Loucy (cell line): ENCODE measurements around the gene SYTL1.
A peak's percentile ranks its signal among the peaks of the same experiment; 100 is the strongest.

ENCODE experiments used
- H2AFZ ChIP-seq: fragments of 200-600 bp; sonication (generic); 2 replicates; pipeline ENCODE4 v1.6.0; 2016; ENCODE audit warnings: antibody characterized with exemption, mild to moderate bottlenecking, low read length, moderate library complexity
- H3F3A ChIP-seq: fragments of 200-600 bp; 2 replicates; pipeline ENCODE4 v1.6.0; 2016; ENCODE audit warnings: antibody characterized with exemption, low read depth, mild to moderate bottlenecking
- H3K27me3 ChIP-seq: fragments of 200-600 bp; sonication (generic); 2 replicates; pipeline ENCODE4 v1.6.1; 2014; ENCODE audit warnings: low read length, mild to moderate bottlenecking; ENCODE audit not compliant: insufficient read depth, poor library complexity, severe bottlenecking
- H3K36me3 ChIP-seq: fragments of 200-600 bp; sonication (generic); 2 replicates; pipeline ENCODE4 v1.6.1; 2016; ENCODE audit warnings: low read length; ENCODE audit not compliant: insufficient read depth
- H3K4me1 ChIP-seq: fragments of 200-600 bp; sonication (generic); 2 replicates; pipeline ENCODE4 v1.5.1; 2014; ENCODE audit warnings: low read length, mild to moderate bottlenecking; ENCODE audit not compliant: insufficient read depth, poor library complexity, severe bottlenecking
- H3K4me2 ChIP-seq: fragments of 200-600 bp; sonication (generic); 2 replicates; pipeline ENCODE4 v1.6.0; 2014; ENCODE audit warnings: antibody characterized with exemption, low read length, low read depth, mild to moderate bottlenecking; ENCODE audit not compliant: poor library complexity, severe bottlenecking
- H3K4me3 ChIP-seq: fragments of 200-600 bp; sonication (generic); 2 replicates; pipeline ENCODE4 v1.5.1; 2014; ENCODE audit warnings: low read length, mild to moderate bottlenecking, mixed read lengths; ENCODE audit not compliant: poor library complexity, severe bottlenecking
- H3K79me2 ChIP-seq: fragments of 200-600 bp; sonication (generic); 2 replicates; pipeline ENCODE4 v1.6.1; 2014; ENCODE audit warnings: low read length; ENCODE audit not compliant: insufficient read depth
- H3K9ac ChIP-seq: fragments of 200-600 bp; sonication (generic); 2 replicates; pipeline ENCODE4 v1.6.0; 2014; ENCODE audit warnings: mild to moderate bottlenecking, low read depth, low read length, moderate library complexity; ENCODE audit not compliant: poor library complexity, severe bottlenecking
- H3K9me2 ChIP-seq: fragments of 200-600 bp; sonication (generic); replicated peaks from 2 replicates; pipeline ENCODE4 v1.6.1; 2016; ENCODE audit warnings: low read depth, low read length, mixed read lengths
- H3K9me3 ChIP-seq: fragments of 200-600 bp; sonication (generic); 2 replicates; pipeline ENCODE4 v1.6.1; 2014; ENCODE audit warnings: mild to moderate bottlenecking, antibody characterized with exemption, low read length, low read depth; ENCODE audit not compliant: insufficient read depth
- H4K20me1 ChIP-seq: fragments of 200-600 bp; sonication (generic); 2 replicates; pipeline ENCODE4 v1.6.0; 2014; ENCODE audit warnings: antibody characterized with exemption, low read length, mild to moderate bottlenecking; ENCODE audit not compliant: insufficient read depth, poor library complexity, severe bottlenecking
- EZH2phosphoT487 ChIP-seq: fragments of 200-600 bp; IDR thresholded peaks from 2 replicates; pipeline ENCODE4 v1.6.1; 2018; ENCODE audit warnings: antibody characterized with exemption, mild to moderate bottlenecking, moderate library complexity, borderline replicate concordance
- TF ChIP-seq, protein P1 (sequence below): fragments of 200-600 bp; sonication (generic); conservative IDR thresholded peaks from 2 replicates; pipeline ENCODE4 v1.5.1; 2014; ENCODE audit warnings: mild to moderate bottlenecking, antibody characterized with exemption, low read length

Gene SYTL1

DNA sequence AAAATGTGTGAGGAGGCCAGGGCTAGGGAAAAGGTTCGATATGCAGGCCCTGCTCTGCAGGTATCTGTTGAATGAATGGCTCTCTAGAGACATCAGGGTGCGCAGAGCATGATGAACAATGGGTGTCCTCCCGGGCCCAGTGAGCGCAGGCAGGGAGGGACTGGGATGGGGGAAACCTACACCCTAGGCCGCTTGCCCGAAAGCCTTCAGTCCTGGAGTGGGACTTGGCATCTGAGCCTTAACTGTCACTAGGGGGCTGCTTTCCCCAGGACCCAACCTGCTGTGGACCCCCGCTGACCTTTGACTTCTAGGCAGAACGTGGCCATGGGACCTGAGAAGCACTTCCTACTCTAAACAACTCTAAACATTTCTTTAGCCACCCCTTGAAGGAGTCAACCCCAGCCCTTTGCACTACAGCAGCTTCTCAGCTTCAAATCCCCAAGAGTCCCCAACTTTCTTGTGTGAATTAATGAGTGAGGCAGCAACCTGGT is 25.4 kb downstream of the SYTL1 start:
- Histone ChIP-seq H3K9me3 (no peaks in the 10 kb centered on the region), H3K36me3 (no peaks in the 10 kb centered on the region), H3K4me1 (peaks cover 26% of the 10 kb centered on the region), H3K4me2 (peak overlapping the region; percentile 88), H3K9ac (peak overlapping the region; percentile 82), H3K79me2 (no peaks in the 10 kb centered on the region), H3K4me3 (peak overlapping the region; percentile 83), H3F3A (no peaks in the 10 kb centered on the region), H2AFZ (peak overlapping the region; percentile 76), H3K9me2 (no peaks in the 10 kb centered on the region), H4K20me1 (no peaks in the 10 kb centered on the region), H3K27me3 (no peaks in the 10 kb centered on the region)
- TF ChIP-seq EZH2phosphoT487: no peak
- TF ChIP-seq, protein P1, sequence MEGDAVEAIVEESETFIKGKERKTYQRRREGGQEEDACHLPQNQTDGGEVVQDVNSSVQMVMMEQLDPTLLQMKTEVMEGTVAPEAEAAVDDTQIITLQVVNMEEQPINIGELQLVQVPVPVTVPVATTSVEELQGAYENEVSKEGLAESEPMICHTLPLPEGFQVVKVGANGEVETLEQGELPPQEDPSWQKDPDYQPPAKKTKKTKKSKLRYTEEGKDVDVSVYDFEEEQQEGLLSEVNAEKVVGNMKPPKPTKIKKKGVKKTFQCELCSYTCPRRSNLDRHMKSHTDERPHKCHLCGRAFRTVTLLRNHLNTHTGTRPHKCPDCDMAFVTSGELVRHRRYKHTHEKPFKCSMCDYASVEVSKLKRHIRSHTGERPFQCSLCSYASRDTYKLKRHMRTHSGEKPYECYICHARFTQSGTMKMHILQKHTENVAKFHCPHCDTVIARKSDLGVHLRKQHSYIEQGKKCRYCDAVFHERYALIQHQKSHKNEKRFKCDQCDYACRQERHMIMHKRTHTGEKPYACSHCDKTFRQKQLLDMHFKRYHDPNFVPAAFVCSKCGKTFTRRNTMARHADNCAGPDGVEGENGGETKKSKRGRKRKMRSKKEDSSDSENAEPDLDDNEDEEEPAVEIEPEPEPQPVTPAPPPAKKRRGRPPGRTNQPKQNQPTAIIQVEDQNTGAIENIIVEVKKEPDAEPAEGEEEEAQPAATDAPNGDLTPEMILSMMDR: 0 out of 2 replicates have a peak, but pooled peaks have one; percentile 14

DNA sequence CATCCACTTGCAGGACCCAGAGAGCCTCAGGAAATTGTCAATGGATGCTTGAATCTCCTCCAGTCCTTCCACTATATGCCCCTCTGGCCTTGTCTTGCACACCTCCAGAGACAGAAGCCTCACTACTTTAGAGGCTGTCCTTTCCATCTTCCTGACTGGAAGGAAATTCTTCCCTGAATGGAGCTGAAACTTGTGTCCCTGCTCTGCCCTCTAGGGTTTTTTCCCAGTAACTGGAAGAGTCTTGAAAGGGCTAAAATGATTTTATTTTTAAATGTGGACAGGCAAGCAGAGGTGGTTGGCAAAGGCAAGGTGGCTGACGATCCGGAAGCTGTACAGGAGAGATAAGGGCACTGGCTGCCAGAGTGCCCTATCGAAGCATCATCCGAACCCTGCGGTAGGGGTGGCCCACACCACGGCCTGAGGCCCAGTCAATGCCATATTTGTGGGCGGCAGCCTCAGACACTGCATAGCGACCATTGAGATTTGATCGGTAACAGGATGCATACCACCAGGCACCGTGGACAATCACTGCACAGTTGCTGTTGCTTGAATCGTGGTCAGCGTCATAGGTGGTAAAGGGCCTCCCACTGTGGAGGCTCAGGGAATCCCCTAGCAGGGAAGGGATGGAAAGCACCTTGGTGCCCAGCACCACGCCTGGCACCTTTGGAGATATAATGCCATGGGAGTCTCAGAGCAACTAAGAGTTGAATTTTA is 27.2 kb downstream of the SYTL1 start:
- no peaks in the 10 kb centered on the region for H3K36me3 ChIP-seq
- H3K4me3 ChIP-seq: no peak overlapping the region
- H3K4me1 ChIP-seq: peaks cover 26% of the 10 kb centered on the region
- H3K9me3 ChIP-seq: no peaks in the 10 kb centered on the region
- H3K9me2 ChIP-seq: no peaks in the 10 kb centered on the region
- H3K27me3 ChIP-seq: no peaks in the 10 kb centered on the region
- H3K9ac ChIP-seq: no peak overlapping the region
- no peak overlapping the region for H3K4me2 ChIP-seq
- TF ChIP-seq, protein P1: no peak; the same call in 1 of the 2 replicates
- TF ChIP-seq EZH2phosphoT487: no peak
- H2AFZ ChIP-seq: no peak overlapping the region
- no peaks in the 10 kb centered on the region for H4K20me1 ChIP-seq
- H3K79me2 ChIP-seq: no peaks in the 10 kb centered on the region
- H3F3A ChIP-seq: no peaks in the 10 kb centered on the region

DNA sequence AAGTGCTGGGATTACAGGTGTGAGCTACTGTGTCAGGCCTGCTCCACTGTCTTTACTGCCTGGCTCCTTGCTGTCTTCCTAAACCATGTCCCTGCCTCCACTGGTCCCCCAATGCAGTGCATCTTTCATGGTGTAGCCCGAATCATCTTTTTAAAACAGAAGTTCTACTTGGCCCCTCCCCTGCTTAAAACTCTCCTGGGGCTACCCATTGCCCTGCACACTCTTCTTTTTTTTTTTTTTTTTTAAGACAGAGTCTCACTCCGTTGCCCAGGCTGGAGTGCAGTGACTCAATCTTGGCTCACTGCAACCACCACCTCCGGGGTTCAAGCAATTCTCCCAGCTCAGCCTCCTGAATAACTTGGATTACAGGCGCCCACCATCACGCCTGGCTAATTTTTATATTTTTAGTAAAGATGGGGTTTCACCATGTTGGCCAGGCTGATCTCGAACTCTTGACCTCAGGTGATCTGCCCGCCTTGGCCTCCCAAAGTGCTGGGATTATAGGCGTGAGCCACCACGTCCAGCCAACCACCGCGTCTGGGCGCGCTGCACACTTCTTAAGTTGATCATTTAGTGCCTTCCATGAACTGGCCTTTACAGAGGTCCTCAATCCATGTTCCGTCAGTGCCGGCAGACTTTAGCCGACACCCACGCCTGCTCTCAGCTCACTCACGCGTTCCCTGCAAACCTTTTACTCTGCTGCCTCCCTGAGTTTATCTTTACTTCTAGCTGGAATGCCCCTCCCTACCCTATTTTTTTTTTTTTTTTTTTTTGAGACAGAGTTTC is 30.4 kb downstream of the SYTL1 start:
- no peaks in the 10 kb centered on the region for H3K36me3 ChIP-seq
- no peak overlapping the region for H3K4me2 ChIP-seq
- H3K9ac ChIP-seq: no peak overlapping the region
- H3K27me3 ChIP-seq: no peaks in the 10 kb centered on the region
- TF ChIP-seq EZH2phosphoT487: no peak
- TF ChIP-seq, protein P1: no peak
- no peaks in the 10 kb centered on the region for H3F3A ChIP-seq
- no peaks in the 10 kb centered on the region for H3K79me2 ChIP-seq
- H3K4me3 ChIP-seq: no peak overlapping the region
- no peaks in the 10 kb centered on the region for H3K9me3 ChIP-seq
- no peaks in the 10 kb centered on the region for H4K20me1 ChIP-seq
- no peaks in the 10 kb centered on the region for H3K9me2 ChIP-seq
- H2AFZ ChIP-seq: no peak overlapping the region
- peaks cover 6% of the 10 kb centered on the region for H3K4me1 ChIP-seq
